Caco-2 (cell line): ENCODE data around the gene PLEKHG1. TPM values are rescaled to one million over a fixed set of nuclear protein-coding genes. Genes with fewer than 3 reads are reported as not detected.

Source experiments
- BruUV-seq: library from RNA; stranded (reverse); fragments of 400-500 nt; replicated peaks from 2 replicates; lab custom pipeline; 2021; lab: Mats Ljungman, UMichigan
- CTCF ChIA-PET: fragments of 300-600 bp; sonication (Branson Sonifier 250); formaldehyde crosslinking; loops from one replicate; lab custom pipeline; 2022; ENCODE audit warnings: antibody characterized with exemption; lab: Charles Lee
- POLR2A ChIA-PET: fragments of 300-600 bp; sonication (Branson Sonifier 250); formaldehyde crosslinking; loops from one replicate; lab custom pipeline; 2022; ENCODE audit warnings: antibody characterized with exemption; lab: Charles Lee
- DNase-seq, 2 experiments: peaks; one replicate each; pipeline versions ENCODE4 v3.0.0 to v3.0.0-alpha.2; 2020 to 2022
- H3K27me3 ChIP-seq: replicated peaks from 2 replicates; pipeline ENCODE4 v1.6.0; 2011; ENCODE audit warnings: low read length; ENCODE audit not compliant: control insufficient read depth, insufficient read depth
- H3K36me3 ChIP-seq: 2 replicates; pipeline ENCODE4 v1.5.1; 2011; ENCODE audit warnings: low read length; ENCODE audit not compliant: control insufficient read depth, insufficient read depth
- H3K4me1 ChIP-seq: fragments of 250-450 bp; sonication (Bioruptor Pico); 2 replicates; pipeline ENCODE4 v1.5.1; 2020; ENCODE audit warnings: mild to moderate bottlenecking
- H3K4me3 ChIP-seq: 2 replicates; pipeline ENCODE4 v1.5.1; 2011; ENCODE audit warnings: low read depth, mild to moderate bottlenecking, control low read depth, low read length
- H3K9me3 ChIP-seq: fragments of 250-450 bp; sonication (Bioruptor Pico); 2 replicates; pipeline ENCODE4 v1.5.1; 2020; ENCODE audit warnings: mild to moderate bottlenecking, moderate library complexity
- H3K27ac Mint-ChIP-seq: one replicate; pipeline ENCODE4 v1.8.0; 2022; ENCODE audit warnings: mixed read lengths; ENCODE audit not compliant: unreplicated experiment
- H3K27me3 Mint-ChIP-seq: one replicate; pipeline ENCODE4 v1.8.0; 2022; ENCODE audit warnings: mixed read lengths; ENCODE audit not compliant: insufficient read depth, unreplicated experiment
- H3K36me3 Mint-ChIP-seq: one replicate; pipeline ENCODE4 v1.8.0; 2022; ENCODE audit warnings: mild to moderate bottlenecking, mixed read lengths; ENCODE audit not compliant: insufficient read depth, unreplicated experiment
- H3K4me1 Mint-ChIP-seq: one replicate; pipeline ENCODE4 v1.8.0; 2022; ENCODE audit warnings: low read depth, mixed read lengths; ENCODE audit not compliant: unreplicated experiment
- H3K4me3 Mint-ChIP-seq: one replicate; pipeline ENCODE4 v1.8.0; 2022; ENCODE audit warnings: mild to moderate bottlenecking, moderate library complexity, mixed read lengths; ENCODE audit not compliant: unreplicated experiment
- H3K9me3 Mint-ChIP-seq: one replicate; pipeline ENCODE4 v1.8.0; 2022; ENCODE audit warnings: mixed read lengths; ENCODE audit not compliant: unreplicated experiment
- intact Hi-C: fragments of 100-400 bp; cut with micrococcal nuclease; formaldehyde crosslinking; loops from one replicate; pipeline ENCODE4 v1.10.0; 2022; ENCODE audit not compliant: unreplicated experiment
- total RNA-seq: library from RNA; stranded (reverse); gene quantifications from 2 replicates; pipeline ENCODE4 v1.2.3, GENCODE V29; 2022
- TF ChIP-seq, protein P1 (sequence below), 2 experiments: fragments of 200-600 bp in 1 of 2; IDR thresholded peaks; 1 replicate in 1 of 2; 2 replicates in 1 of 2; pipeline versions ENCODE4 v1.5.1 to v1.8.0; 2011 to 2022; ENCODE audit warnings: antibody characterized with exemption in 1 of 2, control low read depth in 1 of 2, inconsistent platforms in 1 of 2, low read depth in 1 of 2, low read length in 1 of 2, mild to moderate bottlenecking in 1 of 2, moderate library complexity in 1 of 2; ENCODE audit not compliant: insufficient read depth in 1 of 2, severe bottlenecking in 1 of 2, unreplicated experiment in 1 of 2

The PLEKHG1 gene
- total RNA-seq, 1 experiment from 2014 or later: 35.0 TPM

DNA sequence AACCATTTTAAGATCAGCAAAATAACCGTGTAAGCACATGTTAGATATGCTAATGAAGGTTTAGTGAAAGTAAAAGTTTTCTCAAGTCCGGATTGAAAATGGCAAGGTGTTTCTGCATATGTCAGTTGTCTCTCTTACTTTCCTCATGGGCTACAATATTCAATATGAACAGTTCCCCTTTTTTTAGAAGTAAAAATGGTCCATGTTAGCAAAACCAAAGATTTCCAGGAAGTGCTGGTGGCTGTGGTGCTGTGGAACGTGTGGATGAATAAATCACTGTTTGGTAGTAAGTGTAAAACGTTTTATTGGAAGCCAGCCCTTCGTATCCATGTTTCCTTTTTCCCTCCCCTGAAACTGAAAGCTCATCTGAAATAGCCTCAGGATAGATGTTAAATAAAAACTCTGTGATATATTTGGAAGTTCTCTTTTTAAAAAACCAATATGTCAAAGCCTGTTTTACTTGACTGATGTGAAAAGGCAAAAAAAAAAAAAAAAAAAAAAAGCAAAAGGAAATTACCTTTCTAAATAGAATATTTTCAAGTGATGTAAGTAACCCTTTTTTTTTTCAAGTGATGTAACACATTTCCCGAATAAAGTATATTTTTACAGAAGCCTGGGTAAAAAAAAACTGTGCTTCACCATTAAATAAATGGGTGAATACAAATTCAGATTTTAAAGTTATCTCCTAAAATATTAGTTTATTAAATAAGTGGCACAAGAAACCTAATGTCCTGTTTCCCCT, 41.9 kb downstream of the PLEKHG1 start:
- Histone ChIP-seq H3K27me3 (no peaks in the 10 kb centered on the region), H3K4me3 (no peak overlapping the region), H3K4me1 (peaks cover 43% of the 10 kb centered on the region), H3K36me3 (peaks cover 1% of the 10 kb centered on the region; the same call in 1 of the 2 replicates), H3K9me3 (no peaks in the 10 kb centered on the region)
- Mint-ChIP-seq H3K4me3 (no peak overlapping the region), H3K27ac (no peak overlapping the region), H3K4me1 (peaks cover 43% of the 10 kb centered on the region), H3K9me3 (no peaks in the 10 kb centered on the region), H3K36me3 (no peaks in the 10 kb centered on the region), H3K27me3 (no peaks in the 10 kb centered on the region)
- BruUV-seq: no TSS peak
- POLR2A ChIA-PET: no interaction called here
- CTCF ChIA-PET: interaction anchor here (0.7 to 1.0 kb wide), 2 partner anchors 112 to 223 kb away, joined by 3 to 4 read pairs; no protein-coding TSS in a partner anchor
- TF ChIP-seq, protein P1, sequence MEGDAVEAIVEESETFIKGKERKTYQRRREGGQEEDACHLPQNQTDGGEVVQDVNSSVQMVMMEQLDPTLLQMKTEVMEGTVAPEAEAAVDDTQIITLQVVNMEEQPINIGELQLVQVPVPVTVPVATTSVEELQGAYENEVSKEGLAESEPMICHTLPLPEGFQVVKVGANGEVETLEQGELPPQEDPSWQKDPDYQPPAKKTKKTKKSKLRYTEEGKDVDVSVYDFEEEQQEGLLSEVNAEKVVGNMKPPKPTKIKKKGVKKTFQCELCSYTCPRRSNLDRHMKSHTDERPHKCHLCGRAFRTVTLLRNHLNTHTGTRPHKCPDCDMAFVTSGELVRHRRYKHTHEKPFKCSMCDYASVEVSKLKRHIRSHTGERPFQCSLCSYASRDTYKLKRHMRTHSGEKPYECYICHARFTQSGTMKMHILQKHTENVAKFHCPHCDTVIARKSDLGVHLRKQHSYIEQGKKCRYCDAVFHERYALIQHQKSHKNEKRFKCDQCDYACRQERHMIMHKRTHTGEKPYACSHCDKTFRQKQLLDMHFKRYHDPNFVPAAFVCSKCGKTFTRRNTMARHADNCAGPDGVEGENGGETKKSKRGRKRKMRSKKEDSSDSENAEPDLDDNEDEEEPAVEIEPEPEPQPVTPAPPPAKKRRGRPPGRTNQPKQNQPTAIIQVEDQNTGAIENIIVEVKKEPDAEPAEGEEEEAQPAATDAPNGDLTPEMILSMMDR (IDR thresholded peaks at IDR 0.05; ENCODE audit: insufficient read depth in 1 of 2, low read depth in 1 of 2, low read length in 1 of 2, severe bottlenecking in 1 of 2, unreplicated experiment in 1 of 2): no peak
- no peak for DNase-seq
- intact Hi-C loops: no loop called here

DNA sequence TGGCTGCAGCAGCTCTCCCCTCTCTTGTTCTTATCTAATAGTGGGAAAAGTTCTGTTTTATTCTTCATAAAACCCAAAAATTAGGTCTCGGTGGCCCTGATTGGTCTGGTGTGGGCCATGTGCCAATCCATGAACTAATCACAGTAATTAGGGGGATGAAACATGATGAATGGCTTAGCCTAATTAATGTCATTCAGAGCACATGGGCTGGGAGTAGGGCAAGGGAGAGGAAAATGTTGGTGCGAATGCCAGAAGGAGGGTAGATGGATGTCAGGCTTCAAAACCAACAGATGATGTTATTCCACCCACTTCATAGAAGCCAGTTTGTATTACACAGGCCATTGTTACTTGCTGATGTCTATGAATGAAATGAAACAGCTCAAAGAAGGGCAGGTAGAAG, 46.5 kb downstream of the PLEKHG1 start:
- Histone ChIP-seq H3K4me1 (peaks cover 13% of the 10 kb centered on the region), H3K9me3 (no peaks in the 10 kb centered on the region), H3K36me3 (no peaks in the 10 kb centered on the region), H3K4me3 (no peak overlapping the region), H3K27me3 (no peaks in the 10 kb centered on the region)
- H3K4me3 Mint-ChIP-seq: no peak overlapping the region
- no peaks in the 10 kb centered on the region for H3K9me3 Mint-ChIP-seq
- TF ChIP-seq, protein P1 (IDR thresholded peaks at IDR 0.05; ENCODE audit: insufficient read depth in 1 of 2, low read depth in 1 of 2, low read length in 1 of 2, severe bottlenecking in 1 of 2, unreplicated experiment in 1 of 2): no peak
- intact Hi-C loops: no loop called here
- no peaks in the 10 kb centered on the region for H3K36me3 Mint-ChIP-seq
- H3K27me3 Mint-ChIP-seq: no peaks in the 10 kb centered on the region
- H3K4me1 Mint-ChIP-seq: peaks cover 13% of the 10 kb centered on the region
- H3K27ac Mint-ChIP-seq: no peak overlapping the region
- no peak for DNase-seq
- BruUV-seq: no TSS peak
- POLR2A ChIA-PET: no interaction called here
- CTCF ChIA-PET: no interaction called here

DNA sequence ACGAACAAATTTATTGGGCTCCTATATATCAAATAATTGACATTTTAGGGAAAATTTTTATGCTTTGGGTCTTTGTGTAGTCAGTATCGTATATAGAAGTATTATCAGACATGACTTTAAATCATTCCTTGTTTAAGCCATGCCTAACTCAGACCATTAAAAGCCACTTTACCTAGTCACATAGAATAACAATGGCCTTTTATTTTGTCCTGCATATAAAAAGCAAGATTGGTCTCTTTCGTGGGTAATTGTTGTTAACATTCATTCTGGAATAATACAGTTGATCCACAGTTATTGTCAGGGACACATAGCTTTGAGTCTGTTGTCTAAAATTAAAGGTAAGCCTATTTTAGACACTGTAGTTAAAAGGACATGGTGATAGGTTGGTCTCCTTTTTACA, 47.4 kb downstream of the PLEKHG1 start:
- ChIA-PET CTCF (no interaction called here), POLR2A (no interaction called here)
- Mint-ChIP-seq H3K9me3 (no peaks in the 10 kb centered on the region), H3K27ac (no peak overlapping the region), H3K27me3 (no peaks in the 10 kb centered on the region), H3K4me1 (peaks cover 9% of the 10 kb centered on the region), H3K4me3 (no peak overlapping the region), H3K36me3 (no peaks in the 10 kb centered on the region)
- no peaks in the 10 kb centered on the region for H3K9me3 ChIP-seq
- intact Hi-C loops: no loop called here
- H3K4me3 ChIP-seq: no peak overlapping the region
- TF ChIP-seq, protein P1 (IDR thresholded peaks at IDR 0.05; ENCODE audit: insufficient read depth in 1 of 2, low read depth in 1 of 2, low read length in 1 of 2, severe bottlenecking in 1 of 2, unreplicated experiment in 1 of 2): no peak
- no peaks in the 10 kb centered on the region for H3K27me3 ChIP-seq
- H3K36me3 ChIP-seq: no peaks in the 10 kb centered on the region
- BruUV-seq: no TSS peak
- peaks cover 10% of the 10 kb centered on the region; the same call in 1 of the 2 replicates for H3K4me1 ChIP-seq
- DNase-seq: no peak

Other genes starting within 250 kb of the PLEKHG1 start
- gene IYD, start 230.9 kb upstream of the PLEKHG1 start, total RNA-seq: 26.5 and 32.6 TPM in 2 replicates